ENCODE data around the gene PDZD8.

Gene PDZD8

DNA sequence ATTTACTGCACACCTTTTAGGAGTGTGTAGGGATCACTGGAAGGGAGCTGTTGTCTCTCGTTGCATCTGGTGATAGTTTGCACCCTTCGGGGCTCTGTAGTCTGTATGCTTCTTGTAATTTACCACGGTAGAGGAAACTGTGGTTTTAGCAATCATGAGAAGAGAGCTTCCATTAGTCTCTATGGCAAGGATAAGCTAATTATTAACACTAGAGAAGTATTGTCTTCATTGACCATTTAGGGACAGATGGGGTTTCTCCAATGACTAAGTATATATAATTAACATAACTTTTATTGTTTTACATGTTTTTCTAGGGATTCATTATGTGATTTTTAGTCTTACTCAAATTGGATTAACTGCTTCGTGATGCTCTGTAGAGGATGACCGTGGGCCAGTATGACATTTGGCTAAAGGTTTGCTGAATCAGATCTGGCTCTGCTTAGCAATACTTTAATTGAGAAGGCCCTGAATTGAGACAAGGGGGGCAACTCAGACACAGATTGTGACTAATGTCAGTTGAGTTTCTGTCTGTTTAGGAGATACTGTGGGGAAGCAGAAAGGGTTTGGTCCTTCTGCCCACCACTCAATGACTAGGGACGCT is 125.6 kb downstream of the PDZD8 start:
- H3K27ac ChIP-seq (ENCODE audit: insufficient read depth, low read length, poor library complexity, severe bottlenecking), result no peak overlapping the region
- H3K4me3 ChIP-seq (ENCODE audit: insufficient read depth, low read depth, low read length, poor library complexity, severe bottlenecking), result no peak overlapping the region
- no peaks in the 10 kb centered on the region for H3K4me1 ChIP-seq (ENCODE audit: control insufficient read depth, insufficient read depth, low read length, poor library complexity, severe bottlenecking)
- H3K27me3 ChIP-seq (replicated peaks; ENCODE audit: control insufficient read depth, insufficient read depth, low read length, poor library complexity, severe bottlenecking), result peaks cover 4% of the 10 kb centered on the region
- no peaks in the 10 kb centered on the region for H3K9me3 ChIP-seq (ENCODE audit: control insufficient read depth, low read length)
- no peaks in the 10 kb centered on the region for H3K36me3 ChIP-seq (ENCODE audit: control insufficient read depth, insufficient read depth, low read length)
- DNase-seq, result no peak

DNA sequence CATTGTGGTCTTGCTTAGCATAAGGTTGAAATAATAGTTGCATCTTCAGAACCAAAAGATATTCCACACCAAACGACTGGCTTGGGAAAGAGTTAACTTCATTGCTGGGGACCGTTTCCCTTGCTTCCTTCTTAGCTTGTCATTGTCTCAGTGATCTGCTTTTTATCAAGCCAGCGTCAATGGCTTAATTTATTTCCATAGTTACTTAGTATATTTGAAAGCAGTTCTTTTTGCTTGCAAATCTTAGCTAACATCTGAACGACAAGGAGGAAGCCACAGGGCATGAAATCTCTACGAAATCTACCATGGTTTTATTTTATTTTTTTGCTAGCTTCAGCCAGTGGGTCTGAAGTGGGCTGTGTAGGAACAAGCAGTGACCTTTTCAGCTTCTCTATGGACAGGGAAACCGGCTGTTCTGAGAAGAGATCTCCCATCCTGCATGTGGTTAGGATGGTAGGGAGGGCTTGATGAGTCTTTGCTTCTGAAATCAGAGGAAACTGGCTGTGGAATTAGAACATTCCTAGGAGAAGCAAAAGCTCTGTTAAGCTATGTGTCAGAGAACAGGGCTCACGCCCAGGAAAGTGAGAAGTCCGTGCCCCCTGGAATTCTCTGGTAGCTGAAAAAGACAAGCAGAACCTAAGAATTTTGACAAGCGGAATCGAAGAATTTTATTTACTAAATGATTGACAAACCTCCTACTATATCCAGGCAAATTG is 126.3 kb downstream of the PDZD8 start:
- Histone ChIP-seq H3K27ac (ENCODE audit: insufficient read depth, low read length, poor library complexity, severe bottlenecking) (no peak overlapping the region), H3K36me3 (ENCODE audit: control insufficient read depth, insufficient read depth, low read length) (no peaks in the 10 kb centered on the region), H3K4me1 (ENCODE audit: control insufficient read depth, insufficient read depth, low read length, poor library complexity, severe bottlenecking) (no peaks in the 10 kb centered on the region), H3K9me3 (ENCODE audit: control insufficient read depth, low read length) (no peaks in the 10 kb centered on the region), H3K4me3 (ENCODE audit: insufficient read depth, low read depth, low read length, poor library complexity, severe bottlenecking) (no peak overlapping the region), H3K27me3 (replicated peaks; ENCODE audit: control insufficient read depth, insufficient read depth, low read length, poor library complexity, severe bottlenecking) (peaks cover 4% of the 10 kb centered on the region)
- DNase-seq, result no peak

DNA sequence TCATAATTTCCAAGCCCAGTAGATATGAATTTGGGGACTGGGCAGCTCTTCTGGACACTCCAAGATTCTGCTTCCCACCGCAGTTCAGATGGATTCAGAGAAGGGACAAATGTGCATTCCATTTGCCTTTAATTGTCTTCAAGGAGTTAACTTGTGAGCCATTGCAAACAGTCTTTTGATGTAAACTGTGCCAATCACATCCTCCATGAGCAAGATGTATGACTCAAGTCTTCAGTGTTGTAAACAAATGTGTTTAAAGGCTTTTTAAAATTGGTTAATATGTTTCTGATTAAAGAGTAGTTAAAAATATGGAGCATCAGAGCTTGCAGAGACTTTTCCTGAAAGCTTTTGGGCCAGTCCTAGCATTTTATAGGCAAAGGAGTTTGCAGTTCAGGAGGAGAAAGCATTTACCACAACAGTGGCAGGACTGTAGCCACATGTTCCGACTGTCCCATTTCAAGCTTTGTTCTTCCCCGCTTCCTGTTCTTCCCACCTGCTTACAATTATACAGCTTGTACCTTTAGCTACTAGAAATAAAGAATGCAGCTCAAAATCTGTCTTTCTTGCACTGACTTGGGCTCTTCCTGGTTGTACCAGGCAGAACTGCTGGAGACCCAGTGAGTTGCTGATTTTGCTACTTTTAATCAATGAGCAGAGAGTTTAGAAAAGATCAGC is 128.1 kb downstream of the PDZD8 start:
- H3K27ac ChIP-seq (ENCODE audit: insufficient read depth, low read length, poor library complexity, severe bottlenecking), result no peak overlapping the region
- no peaks in the 10 kb centered on the region for H3K36me3 ChIP-seq (ENCODE audit: control insufficient read depth, insufficient read depth, low read length)
- H3K9me3 ChIP-seq (ENCODE audit: control insufficient read depth, low read length), result no peaks in the 10 kb centered on the region
- DNase-seq, result no peak
- H3K4me1 ChIP-seq (ENCODE audit: control insufficient read depth, insufficient read depth, low read length, poor library complexity, severe bottlenecking), result no peaks in the 10 kb centered on the region
- H3K27me3 ChIP-seq (replicated peaks; ENCODE audit: control insufficient read depth, insufficient read depth, low read length, poor library complexity, severe bottlenecking), result peaks cover 4% of the 10 kb centered on the region
- H3K4me3 ChIP-seq (ENCODE audit: insufficient read depth, low read depth, low read length, poor library complexity, severe bottlenecking), result no peak overlapping the region

DNA sequence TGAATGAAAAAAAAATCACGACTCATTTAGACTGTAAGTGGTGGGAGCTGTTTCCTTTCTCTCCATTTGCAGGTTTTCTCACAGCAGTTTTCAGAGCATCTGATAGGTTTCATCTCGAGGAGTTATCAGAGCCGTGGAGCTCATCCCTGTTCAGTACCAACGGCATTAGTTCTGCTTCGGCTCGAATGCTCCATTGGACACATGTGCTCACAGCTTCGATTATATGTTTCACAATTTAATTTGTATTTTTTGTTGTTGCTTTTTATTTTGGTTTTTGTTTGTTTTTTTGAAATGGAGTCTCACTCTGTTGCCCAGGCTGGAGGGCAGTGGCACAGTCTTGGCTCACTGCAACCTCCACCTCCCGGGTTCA is 132.8 kb downstream of the PDZD8 start:
- no peaks in the 10 kb centered on the region for H3K36me3 ChIP-seq (ENCODE audit: control insufficient read depth, insufficient read depth, low read length)
- no peak for DNase-seq
- H3K27me3 ChIP-seq (replicated peaks; ENCODE audit: control insufficient read depth, insufficient read depth, low read length, poor library complexity, severe bottlenecking), result peaks cover 2% of the 10 kb centered on the region
- H3K27ac ChIP-seq (ENCODE audit: insufficient read depth, low read length, poor library complexity, severe bottlenecking), result no peak overlapping the region
- no peaks in the 10 kb centered on the region for H3K4me1 ChIP-seq (ENCODE audit: control insufficient read depth, insufficient read depth, low read length, poor library complexity, severe bottlenecking)
- no peak overlapping the region for H3K4me3 ChIP-seq (ENCODE audit: insufficient read depth, low read depth, low read length, poor library complexity, severe bottlenecking)
- H3K9me3 ChIP-seq (ENCODE audit: control insufficient read depth, low read length), result no peaks in the 10 kb centered on the region

DNA sequence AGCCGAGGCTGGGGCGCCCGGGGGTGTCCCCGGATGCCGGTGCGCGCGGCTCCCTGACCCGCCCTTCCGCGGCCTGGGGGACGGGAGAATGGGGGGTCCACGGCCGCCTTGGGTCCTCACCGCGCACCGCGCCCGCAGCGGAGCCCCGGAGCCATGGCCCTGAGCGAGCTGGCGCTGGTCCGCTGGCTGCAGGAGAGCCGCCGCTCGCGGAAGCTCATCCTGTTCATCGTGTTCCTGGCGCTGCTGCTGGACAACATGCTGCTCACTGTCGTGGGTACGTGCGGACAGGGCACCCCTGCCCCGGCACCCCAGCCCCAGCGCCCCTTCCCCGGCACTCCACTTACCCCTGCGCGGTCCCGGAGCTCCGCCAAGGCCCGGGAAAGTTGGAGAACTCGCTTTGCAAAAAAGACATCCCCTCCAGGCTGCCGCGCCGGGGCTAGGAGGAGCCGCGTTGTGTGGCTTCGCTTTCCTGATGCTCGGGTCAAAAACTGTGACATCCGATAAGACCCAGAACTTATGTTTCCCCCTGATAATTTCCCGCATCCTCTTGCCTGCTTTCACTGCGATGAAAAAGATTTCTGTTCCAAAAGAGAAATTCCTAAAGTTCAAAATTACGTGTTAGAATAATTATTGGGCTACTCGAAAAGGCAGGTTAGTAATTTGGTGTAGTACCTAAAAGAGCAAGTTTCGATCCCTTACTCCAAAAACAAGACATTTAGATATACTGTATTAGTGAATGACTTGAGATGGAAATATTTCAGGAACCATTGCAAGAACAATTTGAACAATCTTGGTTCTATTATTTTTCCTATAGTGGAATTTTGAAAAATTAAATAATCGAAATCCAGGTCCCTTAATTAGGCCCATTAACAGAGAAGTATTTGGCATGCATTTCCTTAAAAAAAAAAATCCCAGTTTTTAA is 133.4 kb downstream of the PDZD8 start:
- Histone ChIP-seq H3K4me1 (ENCODE audit: control insufficient read depth, insufficient read depth, low read length, poor library complexity, severe bottlenecking) (no peaks in the 10 kb centered on the region), H3K36me3 (ENCODE audit: control insufficient read depth, insufficient read depth, low read length) (no peaks in the 10 kb centered on the region), H3K9me3 (ENCODE audit: control insufficient read depth, low read length) (no peaks in the 10 kb centered on the region), H3K27ac (ENCODE audit: insufficient read depth, low read length, poor library complexity, severe bottlenecking) (no peak overlapping the region), H3K27me3 (replicated peaks; ENCODE audit: control insufficient read depth, insufficient read depth, low read length, poor library complexity, severe bottlenecking) (no peaks in the 10 kb centered on the region), H3K4me3 (ENCODE audit: insufficient read depth, low read depth, low read length, poor library complexity, severe bottlenecking) (no peak overlapping the region)
- DNase-seq, result no peak

DNA sequence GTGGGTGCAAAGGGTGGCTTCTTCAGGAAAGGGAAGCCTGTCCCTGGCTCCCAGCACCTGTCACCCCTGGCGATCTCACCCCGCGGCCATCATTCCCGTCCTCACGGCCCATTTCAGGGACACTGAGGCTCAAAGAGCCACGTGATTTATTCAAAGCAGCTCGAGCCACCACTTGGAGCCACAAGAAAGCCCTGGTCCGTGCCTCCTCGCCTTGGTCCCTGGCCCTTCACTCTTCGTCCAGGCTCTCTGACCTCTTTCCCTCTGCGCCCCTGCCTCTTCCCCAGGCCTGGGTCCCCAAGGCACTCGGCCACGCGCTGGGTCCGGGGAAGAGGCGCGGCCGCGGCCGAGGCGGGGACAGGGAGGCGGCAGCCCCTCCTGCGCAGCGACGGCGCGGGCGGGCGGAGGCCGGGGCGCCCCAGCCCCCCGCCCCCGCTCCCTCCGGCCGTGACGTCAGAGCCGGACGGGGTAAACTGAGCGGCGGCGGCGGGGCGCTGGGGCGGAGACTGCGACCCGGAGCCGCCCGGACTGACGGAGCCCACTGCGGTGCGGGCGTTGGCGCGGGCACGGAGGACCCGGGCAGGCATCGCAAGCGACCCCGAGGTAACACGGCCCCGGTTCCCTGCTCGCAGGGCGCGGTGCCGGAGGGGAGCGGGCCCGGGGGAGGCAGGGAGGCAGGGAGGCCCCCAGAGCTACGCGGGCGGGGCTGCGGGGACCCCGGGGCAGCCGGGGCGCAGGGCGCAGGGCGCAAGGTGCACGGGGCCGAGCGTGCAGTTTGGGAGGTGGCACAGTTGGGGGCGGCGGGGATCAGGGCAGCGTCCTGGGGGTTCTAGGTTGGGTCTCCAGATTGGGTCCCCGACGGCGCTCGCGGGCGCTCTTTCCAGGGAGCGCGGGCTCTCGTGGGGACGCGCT is 134.4 kb downstream of the PDZD8 start, which contains the start of gene SLC18A2:
Gene SLC18A2 (plus strand): TSS at position 494 of the 909 bp plus-strand sequence. CDS start 580 bp downstream, outside the sequence.
- Histone ChIP-seq H3K27ac (ENCODE audit: insufficient read depth, low read length, poor library complexity, severe bottlenecking) (no peak within 1 kb of the TSS), H3K4me3 (ENCODE audit: insufficient read depth, low read depth, low read length, poor library complexity, severe bottlenecking) (no peak within 1 kb of the TSS), H3K27me3 (replicated peaks; ENCODE audit: control insufficient read depth, insufficient read depth, low read length, poor library complexity, severe bottlenecking) (no peaks in the 10 kb centered on the region), H3K4me1 (ENCODE audit: control insufficient read depth, insufficient read depth, low read length, poor library complexity, severe bottlenecking) (no peaks in the 10 kb centered on the region), H3K36me3 (ENCODE audit: control insufficient read depth, insufficient read depth, low read length) (no peaks in the 10 kb centered on the region), H3K9me3 (ENCODE audit: control insufficient read depth, low read length) (no peaks in the 10 kb centered on the region)
- no peak for DNase-seq

DNA sequence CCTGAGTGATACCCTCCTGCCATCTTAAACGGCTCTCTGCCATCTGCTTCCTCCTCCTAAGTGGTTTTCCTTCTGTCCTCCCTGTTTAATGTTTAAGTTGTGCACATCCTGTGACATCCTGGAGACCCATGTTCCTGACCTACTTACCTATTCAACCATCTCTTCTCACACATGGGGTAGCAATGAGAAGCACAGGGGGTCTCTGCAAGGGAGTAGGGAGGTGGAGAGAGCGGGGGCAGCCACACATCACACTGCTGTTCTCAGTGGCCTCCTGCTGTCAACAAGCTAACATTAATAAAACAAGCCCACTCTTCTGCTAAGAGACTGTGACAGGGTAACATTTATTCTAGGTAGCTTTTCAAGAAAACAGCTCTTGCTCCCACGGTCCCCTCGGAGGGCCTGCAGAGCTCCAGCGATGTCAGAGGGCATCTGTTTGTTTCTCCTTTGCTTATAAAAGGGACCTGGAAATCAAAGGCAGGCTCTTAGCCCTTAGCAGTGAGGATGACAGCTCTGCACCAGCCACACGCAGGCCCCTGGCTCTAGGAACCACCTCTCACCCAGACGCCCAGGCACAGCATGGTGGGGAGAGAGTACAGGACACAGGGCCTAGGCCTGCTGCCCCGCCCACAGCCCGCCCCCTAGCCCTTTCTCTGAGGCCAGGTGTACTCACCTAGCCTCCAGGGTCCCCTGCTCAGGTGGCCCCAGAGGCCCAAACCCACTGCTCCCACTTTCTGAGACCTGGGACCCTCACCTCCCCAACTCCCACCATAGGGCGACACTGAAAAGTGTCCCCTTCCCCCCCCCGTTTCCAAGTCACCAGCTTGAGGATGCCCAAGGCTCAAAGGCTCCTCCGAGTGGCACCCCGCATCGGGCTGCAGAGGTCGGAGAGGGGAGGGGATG is 135.3 kb downstream of the PDZD8 start:
- no peaks in the 10 kb centered on the region for H3K9me3 ChIP-seq (ENCODE audit: control insufficient read depth, low read length)
- no peaks in the 10 kb centered on the region for H3K36me3 ChIP-seq (ENCODE audit: control insufficient read depth, insufficient read depth, low read length)
- H3K4me3 ChIP-seq (ENCODE audit: insufficient read depth, low read depth, low read length, poor library complexity, severe bottlenecking), result no peak overlapping the region
- no peaks in the 10 kb centered on the region for H3K27me3 ChIP-seq (replicated peaks; ENCODE audit: control insufficient read depth, insufficient read depth, low read length, poor library complexity, severe bottlenecking)
- no peak overlapping the region for H3K27ac ChIP-seq (ENCODE audit: insufficient read depth, low read length, poor library complexity, severe bottlenecking)
- no peaks in the 10 kb centered on the region for H3K4me1 ChIP-seq (ENCODE audit: control insufficient read depth, insufficient read depth, low read length, poor library complexity, severe bottlenecking)
- DNase-seq, result no peak

DNA sequence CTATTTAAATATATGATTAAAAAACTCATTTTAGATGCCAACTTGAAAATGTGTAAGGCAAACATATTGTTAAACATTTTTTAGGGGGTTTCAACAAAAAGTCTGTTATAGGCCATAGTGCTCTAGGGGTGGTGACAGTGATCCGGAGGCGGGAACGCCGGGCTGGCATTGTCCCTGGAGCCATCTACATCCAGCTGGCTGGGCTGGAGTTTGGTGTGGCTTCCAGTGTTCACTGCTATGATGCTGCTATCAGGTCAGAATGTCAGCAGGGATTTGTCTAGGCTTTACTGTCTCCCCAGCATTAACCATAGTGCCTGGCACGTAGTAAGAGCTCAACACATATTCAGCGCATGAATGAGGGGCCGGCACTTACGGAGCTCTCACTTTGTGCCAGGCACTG is 136.2 kb downstream of the PDZD8 start:
- Histone ChIP-seq H3K36me3 (ENCODE audit: control insufficient read depth, insufficient read depth, low read length) (no peaks in the 10 kb centered on the region), H3K4me3 (ENCODE audit: insufficient read depth, low read depth, low read length, poor library complexity, severe bottlenecking) (no peak overlapping the region), H3K27ac (ENCODE audit: insufficient read depth, low read length, poor library complexity, severe bottlenecking) (no peak overlapping the region), H3K4me1 (ENCODE audit: control insufficient read depth, insufficient read depth, low read length, poor library complexity, severe bottlenecking) (no peaks in the 10 kb centered on the region), H3K27me3 (replicated peaks; ENCODE audit: control insufficient read depth, insufficient read depth, low read length, poor library complexity, severe bottlenecking) (no peaks in the 10 kb centered on the region), H3K9me3 (ENCODE audit: control insufficient read depth, low read length) (no peaks in the 10 kb centered on the region)
- no peak for DNase-seq

All from effector memory CD4-positive, alpha-beta T cell (primary cell).